H1 (cell line): ENCODE measurements around the gene TAMALIN.

Experiments
- BRCA1 ChIP-seq: IDR thresholded peaks from 2 replicates; pipeline ENCODE4 v1.6.1; 2012; ENCODE audit warnings: low read depth, low read length, improper control_type of control experiment
- CTCF ChIP-seq, 3 experiments: IDR thresholded peaks; 1 replicate in 2 of 3; 2 replicates in 1 of 3; pipeline versions ENCODE4 v1.5.1 to v1.6.1; 2011; ENCODE audit warnings: low read length in 3 of 3, mild to moderate bottlenecking in 3 of 3, inconsistent platforms in 2 of 3, low read depth in 1 of 3, moderate library complexity in 1 of 3; ENCODE audit not compliant: insufficient read depth in 1 of 3; ENCODE audit errors: control extremely low read depth in 1 of 3
- EZH2 ChIP-seq: fragments of 200-600 bp; sonication (generic); IDR thresholded peaks from 2 replicates; pipeline ENCODE4 v1.7.1; 2012; ENCODE audit warnings: low read depth, mild to moderate bottlenecking, moderate library complexity, low read length, inconsistent platforms; ENCODE audit not compliant: severe bottlenecking
- MAFK ChIP-seq: IDR thresholded peaks from 2 replicates; pipeline ENCODE4 v1.6.1; 2012; ENCODE audit warnings: low read depth, mild to moderate bottlenecking, improper control_type of control experiment, low read length
- RFX5 ChIP-seq: IDR thresholded peaks from 2 replicates; pipeline ENCODE4 v1.6.1; 2011; ENCODE audit warnings: low read depth, low read length, improper control_type of control experiment, borderline replicate concordance
- TF ChIP-seq, protein P1 (sequence below): IDR thresholded peaks from 2 replicates; pipeline ENCODE4 v1.6.1; 2012; ENCODE audit warnings: low read length, inconsistent platforms

DNA sequence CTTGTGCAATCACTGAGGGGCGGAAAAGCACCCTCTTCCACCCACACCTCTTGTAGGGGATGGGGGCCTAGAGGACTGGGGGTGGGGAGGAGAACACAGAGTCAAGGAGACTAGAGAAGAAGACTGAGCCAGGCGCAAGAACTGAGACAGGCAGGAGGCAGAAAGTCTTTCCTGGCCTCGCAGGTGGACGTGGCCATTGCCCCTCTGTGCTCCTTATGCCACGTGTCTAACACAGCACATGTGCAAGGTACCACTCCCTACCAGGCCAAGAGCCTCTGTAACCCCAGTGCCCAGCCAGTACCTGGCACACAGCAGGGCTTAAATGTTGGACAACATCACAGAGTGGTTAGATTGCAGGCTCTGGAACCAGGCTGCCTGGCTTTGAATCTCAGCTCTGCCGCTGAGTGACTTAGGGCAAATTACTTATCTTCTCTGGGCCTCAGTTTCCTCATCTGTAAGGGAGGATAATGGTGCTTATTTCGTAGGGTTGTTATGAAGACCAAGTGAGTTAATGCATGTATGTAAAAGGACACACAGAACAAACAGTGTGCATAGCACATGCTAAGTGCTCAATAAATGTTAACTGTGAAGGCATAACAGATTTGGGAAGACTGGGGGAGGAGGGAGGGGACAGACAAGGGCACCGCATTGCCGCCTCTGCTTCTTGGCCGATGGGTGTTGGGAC lies 1.4 kb upstream of the TAMALIN start:
- TF ChIP-seq CTCF (IDR thresholded peaks at IDR 0.05; ENCODE audit: control extremely low read depth in 1 of 3, insufficient read depth in 1 of 3, low read depth in 1 of 3, low read length in 3 of 3) = no peak
- TF ChIP-seq, protein P1, sequence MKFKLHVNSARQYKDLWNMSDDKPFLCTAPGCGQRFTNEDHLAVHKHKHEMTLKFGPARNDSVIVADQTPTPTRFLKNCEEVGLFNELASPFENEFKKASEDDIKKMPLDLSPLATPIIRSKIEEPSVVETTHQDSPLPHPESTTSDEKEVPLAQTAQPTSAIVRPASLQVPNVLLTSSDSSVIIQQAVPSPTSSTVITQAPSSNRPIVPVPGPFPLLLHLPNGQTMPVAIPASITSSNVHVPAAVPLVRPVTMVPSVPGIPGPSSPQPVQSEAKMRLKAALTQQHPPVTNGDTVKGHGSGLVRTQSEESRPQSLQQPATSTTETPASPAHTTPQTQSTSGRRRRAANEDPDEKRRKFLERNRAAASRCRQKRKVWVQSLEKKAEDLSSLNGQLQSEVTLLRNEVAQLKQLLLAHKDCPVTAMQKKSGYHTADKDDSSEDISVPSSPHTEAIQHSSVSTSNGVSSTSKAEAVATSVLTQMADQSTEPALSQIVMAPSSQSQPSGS = no peak
- no peak for TF ChIP-seq BRCA1
- no peak for TF ChIP-seq RFX5
- no peak for TF ChIP-seq MAFK
- TF ChIP-seq EZH2 = no peak
